Spleen (tissue), 11 donors: ENCODE measurements around the gene A4GALT. TPM values are rescaled to one million over a fixed set of nuclear protein-coding genes. Genes with fewer than 3 reads are reported as not detected.

Experiments used
- DNase-seq: peaks from one replicate; pipeline ENCODE4 v3.0.0-alpha.2; 2020
- H3K27ac ChIP-seq, 8 donors: fragments of 200-600 bp; sonication (generic) in 7 of 8; 1 replicate in 4 of 8; 2 replicates in 4 of 8; pipeline versions ENCODE4 v1.5.0 to v1.8.0; 2016 to 2021; ENCODE audit warnings: inconsistent platforms in 4 of 8, mild to moderate bottlenecking in 4 of 8, moderate library complexity in 1 of 8
- H3K27me3 ChIP-seq, 7 donors: fragments of 200-600 bp; sonication (generic) in 6 of 7; replicated peaks in 1 of 7; 1 replicate in 4 of 7; 2 replicates in 3 of 7; pipeline versions ENCODE4 v1.5.0 to v1.8.0; 2016 to 2021; ENCODE audit warnings: inconsistent platforms in 3 of 7, mild to moderate bottlenecking in 1 of 7
- H3K36me3 ChIP-seq, 6 donors: fragments of 200-600 bp; sonication (generic) in 5 of 6; 1 replicate in 4 of 6; 2 replicates in 2 of 6; pipeline versions ENCODE4 v1.5.0 to v1.8.0; 2016 to 2021; ENCODE audit warnings: inconsistent platforms in 2 of 6
- H3K4me1 ChIP-seq, 6 donors: fragments of 200-600 bp; sonication (generic) in 5 of 6; 1 replicate in 3 of 6; 2 replicates in 3 of 6; pipeline versions ENCODE4 v1.5.0 to v1.8.0; 2016 to 2021; ENCODE audit warnings: inconsistent platforms in 3 of 6
- H3K4me3 ChIP-seq, 8 donors: fragments of 200-600 bp; sonication (generic) in 7 of 8; 1 replicate in 4 of 8; 2 replicates in 4 of 8; pipeline versions ENCODE4 v1.5.0 to v1.8.0; 2016 to 2021; ENCODE audit warnings: inconsistent platforms in 4 of 8, mild to moderate bottlenecking in 4 of 8, moderate library complexity in 2 of 8
- H3K9me3 ChIP-seq, 8 donors: fragments of 200-600 bp; sonication (generic) in 7 of 8; 1 replicate in 4 of 8; 2 replicates in 4 of 8; pipeline versions ENCODE4 v1.5.0 to v1.8.0; 2016 to 2021; ENCODE audit warnings: inconsistent platforms in 4 of 8
- POLR2A ChIP-seq, 3 donors: fragments of 450-650 bp; IDR thresholded peaks; one replicate each; pipeline ENCODE4 v1.5.1; 2017; ENCODE audit warnings: antibody characterized with exemption in 3 of 3, mild to moderate bottlenecking in 1 of 3
- POLR2AphosphoS5 ChIP-seq, 3 donors: sonication (generic); formaldehyde crosslinking; IDR thresholded peaks; one replicate each; pipeline ENCODE4 v1.5.1; 2017; ENCODE audit warnings: antibody characterized with exemption in 3 of 3
- WGBS, 5 donors: extraction: QIAGEN DNeasy Blood & Tissue Kit in 3 of 5; methylation state at CpG; one replicate each; pipeline versions ENCODE4 v1.1.5 to v1.1.7; 2013 to 2018; 5-methylcytosine and 5-hydroxymethylcytosine counted together
- intact Hi-C: fragments of 100-400 bp; cut with DNase I; formaldehyde crosslinking; loops from one replicate; pipeline ENCODE4 v1.15.0; 2023; ENCODE audit warnings: low total_unique reads
- polyA plus RNA-seq, 3 donors: library from polyadenylated mRNA; stranded (reverse); fragments of 200-250 nt; gene quantifications; one replicate each; pipeline ENCODE4 v1.2.1, GENCODE V29; 2013
- total RNA-seq, 7 donors: library from RNA; depleted of rRNA in 3 of 7; stranded (reverse); fragments of >200 nt in 3 of 7; fragmentation: NEBNext Ultra II Directional in 4 of 7; extraction: Animal tissue kit (Norgen Biotek cat#: 25700) in 4 of 7; gene quantifications; one replicate each; pipeline versions ENCODE4 v1.1.0 to v1.2.1, GENCODE V29; 2016 to 2021
- TF ChIP-seq, protein P1 (sequence below), 11 experiments: fragments of 200-600 bp in 7 of 11; fragments of 450-650 bp in 4 of 11; sonication (generic) in 4 of 11; IDR thresholded peaks in 8 of 11; conservative IDR thresholded peaks in 3 of 11; 1 replicate in 7 of 11; 2 replicates in 4 of 11; pipeline versions ENCODE4 v1.4.0 to v1.8.0; 2016 to 2021; ENCODE audit warnings: antibody characterized with exemption in 11 of 11, inconsistent platforms in 4 of 11, mild to moderate bottlenecking in 1 of 11
- donor health status: healthy with polysubstance abuse.
- donor health status: DM: no; HTN: no; CAD: no; lungs with moderate emphysema.
- donor health status: DM: no; HTN: no; CAD: no.
- donor health status: Bipolar disorder and iron deficiency.
- donor health status: healthy.
- donor health status: DM: no; HTN: no; CAD: no.
- donor health status: DM: yes; HTN: yes; CAD: no.

The A4GALT gene
- total and polyA plus RNA-seq, 10 donors = 7.3 to 45.2 (median 20.8) TPM

DNA sequence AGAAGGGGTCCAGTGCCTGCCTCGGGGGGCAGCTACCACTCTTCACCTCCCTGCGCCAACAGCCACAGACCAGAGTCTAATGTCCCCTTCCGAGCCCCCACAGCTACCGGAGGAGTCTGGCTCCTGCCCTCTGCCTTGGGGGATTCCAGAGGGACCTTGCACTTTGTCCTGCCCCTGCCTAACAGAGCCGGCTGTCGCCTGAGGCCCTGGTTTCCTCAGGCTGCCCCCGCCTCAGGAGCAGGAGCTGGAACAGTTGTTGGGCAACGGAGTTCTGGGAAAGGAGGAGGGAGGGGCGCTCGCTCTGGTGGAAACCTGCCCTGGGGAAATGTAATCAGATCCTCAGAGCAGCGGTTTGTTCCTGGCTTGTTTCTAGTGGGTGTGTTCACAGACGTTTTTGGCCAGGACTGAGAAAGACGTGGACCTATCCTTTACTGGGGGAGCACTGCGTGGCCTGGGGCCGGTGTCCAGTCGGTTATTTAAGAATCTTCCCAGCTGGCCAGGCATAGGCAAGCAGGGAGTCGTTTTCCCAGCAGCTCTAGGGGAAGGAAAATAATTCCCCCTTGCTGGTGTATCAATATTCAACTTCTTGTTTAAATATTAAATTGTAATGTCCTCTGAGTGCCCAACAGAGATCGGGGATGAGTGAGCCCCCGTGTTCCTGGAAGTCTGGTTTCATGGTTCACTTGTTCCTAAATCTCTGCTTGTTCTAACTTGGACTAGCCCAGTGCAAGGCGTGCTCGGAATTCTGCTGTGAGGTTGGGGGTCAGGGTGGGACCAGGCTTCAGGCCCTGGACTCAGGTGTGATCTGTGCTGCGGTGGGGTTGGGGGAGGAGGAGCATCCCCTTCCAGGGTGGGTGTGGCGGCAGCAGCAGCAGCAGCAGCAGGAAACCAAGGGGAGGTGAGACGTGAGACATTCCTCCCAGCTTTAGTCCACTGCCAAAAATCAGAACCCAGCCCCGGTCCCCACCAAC, 32.1 kb downstream of the A4GALT start:
- Histone ChIP-seq H3K9me3 (no peaks in the 10 kb centered on the region), H3K4me1 (peaks cover 0 to 54% (median 31%) of the 10 kb centered on the region in 6 donors), H3K27me3 (no peaks in the 10 kb centered on the region), H3K4me3 (no peak overlapping the region), H3K36me3 (peaks cover 0 to 25% (median 5%) of the 10 kb centered on the region in 6 donors), H3K27ac (peak overlapping the region in 7 of 8 donors; percentile 38 to 77 (median 56))
- intact Hi-C loops = no loop called here
- no peak for DNase-seq
- TF ChIP-seq, protein P1, sequence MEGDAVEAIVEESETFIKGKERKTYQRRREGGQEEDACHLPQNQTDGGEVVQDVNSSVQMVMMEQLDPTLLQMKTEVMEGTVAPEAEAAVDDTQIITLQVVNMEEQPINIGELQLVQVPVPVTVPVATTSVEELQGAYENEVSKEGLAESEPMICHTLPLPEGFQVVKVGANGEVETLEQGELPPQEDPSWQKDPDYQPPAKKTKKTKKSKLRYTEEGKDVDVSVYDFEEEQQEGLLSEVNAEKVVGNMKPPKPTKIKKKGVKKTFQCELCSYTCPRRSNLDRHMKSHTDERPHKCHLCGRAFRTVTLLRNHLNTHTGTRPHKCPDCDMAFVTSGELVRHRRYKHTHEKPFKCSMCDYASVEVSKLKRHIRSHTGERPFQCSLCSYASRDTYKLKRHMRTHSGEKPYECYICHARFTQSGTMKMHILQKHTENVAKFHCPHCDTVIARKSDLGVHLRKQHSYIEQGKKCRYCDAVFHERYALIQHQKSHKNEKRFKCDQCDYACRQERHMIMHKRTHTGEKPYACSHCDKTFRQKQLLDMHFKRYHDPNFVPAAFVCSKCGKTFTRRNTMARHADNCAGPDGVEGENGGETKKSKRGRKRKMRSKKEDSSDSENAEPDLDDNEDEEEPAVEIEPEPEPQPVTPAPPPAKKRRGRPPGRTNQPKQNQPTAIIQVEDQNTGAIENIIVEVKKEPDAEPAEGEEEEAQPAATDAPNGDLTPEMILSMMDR (IDR thresholded peaks at IDR 0.05 in 8 of 11, conservative IDR thresholded peaks at IDR 0.05 in 3 of 11) = no peak
- peak; percentile 57 to 66 (median 64) for TF ChIP-seq POLR2AphosphoS5 (IDR thresholded peaks at IDR 0.05)
- 60 to 78% (median 66%) methylated on average over 22 to 25 of the region's 25 CpGs for WGBS, 5 donors

DNA sequence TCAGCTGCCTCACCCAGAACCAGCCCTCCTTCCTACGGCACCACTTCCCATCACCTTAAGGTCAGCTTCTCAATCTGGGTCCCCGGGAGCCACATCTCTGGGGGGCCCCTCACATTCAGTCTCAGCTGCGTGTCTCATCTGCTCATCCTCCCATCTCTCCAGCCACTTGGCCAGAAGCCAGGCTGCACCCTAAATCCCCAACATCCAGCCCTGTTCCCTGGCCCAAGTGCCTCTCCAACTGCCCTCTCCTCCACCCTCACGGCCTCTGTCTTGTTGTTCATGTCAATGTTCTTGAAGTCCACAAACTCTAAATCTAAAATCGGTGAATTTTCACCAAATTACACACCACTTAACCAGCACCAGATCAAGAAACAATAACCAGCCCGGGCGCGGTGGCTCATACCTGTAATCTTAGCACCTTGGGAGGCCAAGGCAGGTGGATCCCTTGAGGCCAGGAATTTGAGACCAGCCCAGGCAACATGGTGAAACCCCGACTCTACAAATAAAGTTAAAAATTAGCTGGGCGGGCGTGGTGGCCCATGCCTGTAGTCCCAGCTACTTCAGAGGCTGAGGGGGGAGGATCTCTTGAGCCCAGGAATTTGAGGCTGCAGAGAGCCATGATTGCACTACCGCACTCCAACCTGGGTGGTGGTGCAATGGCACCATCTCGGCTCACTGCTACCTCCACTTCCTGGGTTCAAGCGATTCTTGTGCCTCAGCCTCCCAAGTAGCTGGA, 33.7 kb downstream of the A4GALT start:
- Histone ChIP-seq H3K27me3 (no peaks in the 10 kb centered on the region), H3K9me3 (no peaks in the 10 kb centered on the region), H3K4me1 (peaks cover 0 to 41% (median 18%) of the 10 kb centered on the region in 6 donors), H3K4me3 (no peak overlapping the region), H3K27ac (peak overlapping the region in 6 of 8 donors; percentile 7 to 77 (median 26)), H3K36me3 (peaks cover 0 to 9% (median 0%) of the 10 kb centered on the region in 6 donors)
- intact Hi-C loops = no loop called here
- WGBS, 5 donors = 86 to 96% (median 95%) methylated on average over 12 to 14 of the region's 14 CpGs
- TF ChIP-seq POLR2A (IDR thresholded peaks at IDR 0.05) (no peak), POLR2AphosphoS5 (IDR thresholded peaks at IDR 0.05) (no peak)
- TF ChIP-seq, protein P1 (IDR thresholded peaks at IDR 0.05 in 8 of 11, conservative IDR thresholded peaks at IDR 0.05 in 3 of 11) = no peak
- DNase-seq = no peak

DNA sequence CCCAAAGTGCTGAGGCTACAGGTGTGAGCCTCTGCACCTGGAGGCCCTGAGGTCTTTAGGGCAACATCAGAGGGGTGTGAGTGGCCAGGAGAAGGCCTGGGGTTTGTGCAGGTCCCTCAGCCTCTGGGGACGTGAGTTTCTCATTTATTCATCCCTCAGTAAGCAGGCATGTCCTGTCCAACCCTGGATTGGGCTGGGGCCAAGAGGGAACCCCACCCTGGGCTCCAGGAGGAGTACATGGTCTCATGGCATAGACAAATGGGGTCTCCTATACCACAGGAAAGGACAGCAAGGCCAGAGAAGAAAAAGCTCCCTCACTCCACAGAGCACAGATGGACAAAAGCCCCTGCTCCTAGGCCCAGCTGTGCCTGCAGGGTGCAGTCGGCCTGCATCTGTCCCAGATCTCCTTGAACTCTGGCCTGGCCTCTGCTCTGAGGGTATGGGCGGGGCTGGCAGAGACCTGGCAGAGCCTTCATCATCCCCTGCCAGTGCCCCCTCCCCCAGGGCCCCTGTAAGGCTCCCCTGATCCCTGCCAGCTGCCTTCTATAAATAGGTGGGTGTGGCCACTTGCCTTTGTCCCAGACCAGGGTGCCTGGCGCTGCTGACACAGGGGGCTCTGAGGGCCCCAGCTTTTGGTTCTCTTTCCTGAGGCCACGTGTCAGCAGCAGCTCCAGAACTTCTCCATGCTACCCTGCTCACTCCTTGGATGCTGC, 34.6 kb downstream of the A4GALT start:
- TF ChIP-seq, protein P1 (IDR thresholded peaks at IDR 0.05 in 8 of 11, conservative IDR thresholded peaks at IDR 0.05 in 3 of 11) = no peak
- peak in 2 of 3 donors; percentile 20 to 35 for TF ChIP-seq POLR2AphosphoS5 (IDR thresholded peaks at IDR 0.05)
- 19 to 54% (median 42%) methylated on average over 2 to 5 of the region's 5 CpGs for WGBS, 5 donors
- H3K4me1 ChIP-seq = peaks cover 0 to 43% (median 14%) of the 10 kb centered on the region in 6 donors
- no peak overlapping the region for H3K4me3 ChIP-seq
- DNase-seq = no peak
- H3K27ac ChIP-seq = peak overlapping the region in 6 of 8 donors; percentile 7 to 69 (median 26)
- no peaks in the 10 kb centered on the region for H3K9me3 ChIP-seq
- H3K27me3 ChIP-seq = no peaks in the 10 kb centered on the region
- peaks cover 0 to under 1% (median 0%) of the 10 kb centered on the region in 6 donors for H3K36me3 ChIP-seq
- intact Hi-C loops = no loop called here
